ENCODE measurements around the gene DTD1. TPM values are rescaled to one million over a fixed set of nuclear protein-coding genes. Genes with fewer than 3 reads are reported as not detected.

The DTD1 gene
- total RNA-seq, 1 experiment from 2014 or later = 57.2 TPM

- Histone ChIP-seq H3K4me3 (no peak overlapping the region), H3K36me3 (no peaks in the 10 kb centered on the region), H3K4me1 (replicated peaks) (no peaks in the 10 kb centered on the region), H3K27ac (no peak overlapping the region), H3K9me3 (replicated peaks) (no peaks in the 10 kb centered on the region), H3K27me3 (replicated peaks) (no peaks in the 10 kb centered on the region)
- no peak for DNase-seq (ENCODE audit: low read depth in 1 of 2, low spot score in 2 of 2)
These were observed 66.0 kb downstream of the DTD1 start for GRCh38 chr20:18653736-18654447.

DNA sequence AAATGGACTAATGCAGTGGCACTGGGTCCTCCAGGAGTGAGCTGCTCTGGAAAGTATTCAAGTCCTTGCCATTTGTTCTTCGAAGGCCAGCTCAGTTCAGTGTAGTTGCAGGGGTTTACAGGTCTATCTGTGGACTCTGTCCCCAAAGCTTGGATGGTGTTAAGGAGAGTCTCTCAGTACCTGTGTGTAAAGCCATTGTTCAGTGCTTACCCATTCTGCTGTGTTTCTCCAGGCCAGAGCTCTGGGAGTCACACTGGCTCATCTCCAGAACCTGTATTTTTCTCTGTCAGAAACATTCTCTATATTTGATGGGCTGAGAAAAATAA, 66.6 kb downstream of the DTD1 start:
- DNase-seq (ENCODE audit: low read depth in 1 of 2, low spot score in 2 of 2) = no peak
- H3K4me3 ChIP-seq = no peak overlapping the region
- H3K9me3 ChIP-seq (replicated peaks) = no peaks in the 10 kb centered on the region
- H3K27me3 ChIP-seq (replicated peaks) = no peaks in the 10 kb centered on the region
- H3K4me1 ChIP-seq (replicated peaks) = no peaks in the 10 kb centered on the region
- no peak overlapping the region for H3K27ac ChIP-seq
- H3K36me3 ChIP-seq = no peaks in the 10 kb centered on the region

GRCh38 chr20:18657575-18657974, 69.7 kb downstream of the DTD1 start:
- no peak for DNase-seq (ENCODE audit: low read depth in 1 of 2, low spot score in 2 of 2)
- no peak overlapping the region for H3K4me3 ChIP-seq
- no peaks in the 10 kb centered on the region for H3K9me3 ChIP-seq (replicated peaks)
- H3K36me3 ChIP-seq = no peaks in the 10 kb centered on the region
- H3K27me3 ChIP-seq (replicated peaks) = no peaks in the 10 kb centered on the region
- no peak overlapping the region for H3K27ac ChIP-seq
- no peaks in the 10 kb centered on the region for H3K4me1 ChIP-seq (replicated peaks)

DNA sequence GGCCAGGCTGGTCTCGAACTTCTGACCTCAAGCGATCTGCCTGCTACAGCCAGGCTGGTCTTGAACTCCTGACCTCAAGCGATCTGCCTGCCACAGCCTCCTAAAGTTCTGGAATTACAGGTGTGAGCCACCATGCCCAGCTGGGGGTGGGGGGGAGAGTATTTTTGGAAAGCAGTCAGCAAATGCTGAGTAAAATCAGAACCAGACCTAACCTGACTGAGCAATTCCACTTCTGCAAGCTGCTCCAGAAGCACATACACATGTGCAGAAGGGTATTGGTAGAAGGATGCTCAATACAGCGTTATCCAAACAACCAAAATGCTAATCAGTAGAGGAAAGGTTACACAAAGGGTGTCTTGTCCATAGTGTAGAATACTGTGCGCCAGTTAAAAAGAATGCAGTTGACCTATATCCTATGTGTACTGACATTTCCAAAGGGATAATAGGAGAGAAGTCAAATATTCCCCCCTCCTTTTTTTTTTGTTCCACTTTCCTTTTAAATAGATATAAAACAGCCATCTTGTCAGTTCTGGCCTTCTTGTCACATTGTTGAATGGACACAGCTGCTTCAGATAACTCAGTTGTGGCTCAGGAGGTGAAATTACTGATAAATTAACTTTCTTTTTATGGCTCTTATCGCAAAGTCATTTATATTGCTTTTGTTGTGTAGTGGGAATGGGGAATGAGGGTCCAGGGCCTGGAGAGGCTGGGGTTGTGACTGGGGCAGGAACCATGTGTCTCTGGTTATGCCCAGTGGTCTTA, 74.6 kb downstream of the DTD1 start:
- Histone ChIP-seq H3K4me3 (no peak overlapping the region), H3K4me1 (replicated peaks) (peaks cover 4% of the 10 kb centered on the region; the same call in 1 of the 2 replicates), H3K27me3 (replicated peaks) (no peaks in the 10 kb centered on the region), H3K36me3 (no peaks in the 10 kb centered on the region), H3K9me3 (replicated peaks) (no peaks in the 10 kb centered on the region), H3K27ac (no peak overlapping the region)
- no peak for DNase-seq (ENCODE audit: low read depth in 1 of 2, low spot score in 2 of 2)

DNA sequence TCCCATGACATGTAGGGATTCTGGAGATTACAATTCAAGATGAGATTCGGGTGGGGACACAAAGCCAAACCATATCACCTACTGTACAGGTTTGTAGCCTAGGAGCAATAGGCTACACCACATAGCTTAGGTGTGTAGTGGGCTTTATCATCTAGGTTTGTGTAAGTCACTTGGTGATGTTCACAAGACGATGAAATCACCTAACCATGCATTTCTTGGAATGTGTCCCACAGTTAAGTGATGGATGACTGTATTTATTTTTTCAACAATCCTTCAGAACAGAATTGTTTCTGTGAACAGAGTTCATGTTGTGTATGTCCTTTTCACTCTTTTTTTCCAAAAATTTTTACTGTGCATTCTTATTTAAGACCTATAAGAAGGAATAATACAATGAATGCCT, 76.1 kb downstream of the DTD1 start:
- Histone ChIP-seq H3K9me3 (replicated peaks) (no peaks in the 10 kb centered on the region), H3K4me1 (replicated peaks) (peaks cover 4% of the 10 kb centered on the region; the same call in 1 of the 2 replicates), H3K36me3 (no peaks in the 10 kb centered on the region), H3K27ac (no peak overlapping the region), H3K4me3 (no peak overlapping the region), H3K27me3 (replicated peaks) (no peaks in the 10 kb centered on the region)
- DNase-seq (ENCODE audit: low read depth in 1 of 2, low spot score in 2 of 2) = no peak

- no peak overlapping the region for H3K27ac ChIP-seq
- no peaks in the 10 kb centered on the region for H3K27me3 ChIP-seq (replicated peaks)
- H3K4me1 ChIP-seq (replicated peaks) = peaks cover 4% of the 10 kb centered on the region; the same call in 1 of the 2 replicates
- DNase-seq (ENCODE audit: low read depth in 1 of 2, low spot score in 2 of 2) = no peak
- no peaks in the 10 kb centered on the region for H3K9me3 ChIP-seq (replicated peaks)
- H3K36me3 ChIP-seq = no peaks in the 10 kb centered on the region
- no peak overlapping the region for H3K4me3 ChIP-seq
These were observed 77.3 kb downstream of the DTD1 start for GRCh38 chr20:18665135-18665534.

DNA sequence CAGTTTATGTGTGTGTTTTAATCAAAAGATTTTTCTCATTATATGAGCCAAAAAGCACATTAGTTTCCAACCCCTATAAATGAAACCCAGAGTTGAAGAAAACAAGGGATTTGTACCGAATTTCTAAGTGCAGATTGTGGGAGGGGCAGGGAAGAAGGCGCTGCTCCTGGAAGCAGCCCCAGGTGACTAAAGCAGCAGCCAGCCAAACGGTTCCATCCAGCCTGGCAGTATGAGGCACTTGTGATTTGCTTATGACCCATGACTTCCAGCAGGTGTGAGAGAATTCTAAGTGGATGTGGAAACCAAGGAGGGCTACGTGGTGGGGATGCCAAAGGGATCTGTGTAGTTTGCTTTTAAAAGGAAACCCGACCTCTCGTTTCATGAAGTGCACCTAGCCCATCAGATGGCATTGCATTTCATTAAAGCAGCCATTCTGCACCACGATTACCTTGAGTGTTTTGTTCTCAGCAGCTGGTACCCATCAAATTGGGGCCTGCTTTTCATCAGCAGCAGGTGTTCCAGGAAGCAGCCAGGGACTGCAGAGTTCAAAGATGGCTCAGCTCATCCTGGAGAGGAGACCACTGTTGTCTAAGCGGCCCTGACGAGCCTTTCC, 79.1 kb downstream of the DTD1 start:
- H3K9me3 ChIP-seq (replicated peaks) = no peaks in the 10 kb centered on the region
- no peaks in the 10 kb centered on the region for H3K27me3 ChIP-seq (replicated peaks)
- H3K36me3 ChIP-seq = no peaks in the 10 kb centered on the region
- H3K27ac ChIP-seq = no peak overlapping the region
- H3K4me3 ChIP-seq = no peak overlapping the region
- H3K4me1 ChIP-seq (replicated peaks) = peaks cover 4% of the 10 kb centered on the region; the same call in 1 of the 2 replicates
- no peak for DNase-seq (ENCODE audit: low read depth in 1 of 2, low spot score in 2 of 2)

DNA sequence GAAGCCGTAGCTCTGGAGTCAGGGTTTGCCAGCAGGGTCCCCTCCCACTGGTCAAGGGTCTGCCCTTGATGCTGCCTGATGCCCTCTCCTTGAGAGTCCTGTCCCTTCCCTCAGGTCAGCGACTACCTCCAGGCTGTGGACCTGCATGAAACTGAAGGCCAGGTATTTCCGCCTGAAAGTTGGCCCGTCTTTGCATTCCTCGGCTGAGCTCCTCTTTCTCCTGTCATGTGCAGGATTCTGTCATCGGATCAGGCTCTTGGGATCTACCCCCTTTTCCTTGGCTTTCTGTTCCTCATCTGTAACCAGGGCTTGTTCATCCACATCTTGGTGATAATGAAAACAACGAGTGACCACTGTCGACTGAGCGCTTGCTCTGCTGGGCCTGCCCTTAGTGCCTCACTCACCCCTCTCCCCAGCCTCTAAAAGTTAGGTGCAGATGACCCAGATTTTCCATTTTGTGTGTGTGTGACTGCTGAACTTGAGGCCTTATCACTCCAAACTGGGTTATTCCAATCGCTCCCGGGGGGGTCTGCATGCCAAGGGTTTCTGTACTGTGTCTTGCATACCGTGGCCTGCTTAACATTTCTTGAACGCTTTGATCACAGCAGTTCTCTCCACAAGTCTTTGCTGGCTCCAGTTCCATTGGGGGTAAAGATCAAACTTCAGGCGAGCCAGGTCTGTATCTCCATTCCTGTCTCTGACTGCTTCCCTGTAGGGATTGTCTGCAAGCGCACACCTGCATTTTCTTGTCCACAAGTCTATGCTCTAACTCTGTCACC, 81.6 kb downstream of the DTD1 start:
- H3K4me3 ChIP-seq = no peak overlapping the region
- no peak overlapping the region for H3K27ac ChIP-seq
- no peaks in the 10 kb centered on the region for H3K9me3 ChIP-seq (replicated peaks)
- no peaks in the 10 kb centered on the region for H3K36me3 ChIP-seq
- no peaks in the 10 kb centered on the region for H3K27me3 ChIP-seq (replicated peaks)
- no peak for DNase-seq (ENCODE audit: low read depth in 1 of 2, low spot score in 2 of 2)
- H3K4me1 ChIP-seq (replicated peaks) = peaks cover 4% of the 10 kb centered on the region; the same call in 1 of the 2 replicates

- no peak for DNase-seq (ENCODE audit: low read depth in 1 of 2, low spot score in 2 of 2)
- Histone ChIP-seq H3K9me3 (replicated peaks) (no peaks in the 10 kb centered on the region), H3K27me3 (replicated peaks) (no peaks in the 10 kb centered on the region), H3K36me3 (no peaks in the 10 kb centered on the region), H3K4me3 (no peak overlapping the region), H3K4me1 (replicated peaks) (no peaks in the 10 kb centered on the region; the same call in 1 of the 2 replicates), H3K27ac (no peak overlapping the region)
These were observed 83.4 kb downstream of the DTD1 start for GRCh38 chr20:18671203-18671710.

- H3K27me3 ChIP-seq (replicated peaks) = no peaks in the 10 kb centered on the region
- H3K4me3 ChIP-seq = no peak overlapping the region
- no peaks in the 10 kb centered on the region for H3K36me3 ChIP-seq
- no peaks in the 10 kb centered on the region for H3K4me1 ChIP-seq (replicated peaks)
- H3K27ac ChIP-seq = no peak overlapping the region
- no peaks in the 10 kb centered on the region for H3K9me3 ChIP-seq (replicated peaks)
- DNase-seq (ENCODE audit: low read depth in 1 of 2, low spot score in 2 of 2) = no peak
These were observed 85.0 kb downstream of the DTD1 start for GRCh38 chr20:18672834-18673233.

- Histone ChIP-seq H3K4me3 (no peak overlapping the region), H3K27me3 (replicated peaks) (no peaks in the 10 kb centered on the region), H3K9me3 (replicated peaks) (no peaks in the 10 kb centered on the region), H3K36me3 (no peaks in the 10 kb centered on the region), H3K27ac (no peak overlapping the region), H3K4me1 (replicated peaks) (no peaks in the 10 kb centered on the region)
- DNase-seq (ENCODE audit: low read depth in 1 of 2, low spot score in 2 of 2) = no peak
These were observed 88.5 kb downstream of the DTD1 start for GRCh38 chr20:18676396-18676795.

DNA sequence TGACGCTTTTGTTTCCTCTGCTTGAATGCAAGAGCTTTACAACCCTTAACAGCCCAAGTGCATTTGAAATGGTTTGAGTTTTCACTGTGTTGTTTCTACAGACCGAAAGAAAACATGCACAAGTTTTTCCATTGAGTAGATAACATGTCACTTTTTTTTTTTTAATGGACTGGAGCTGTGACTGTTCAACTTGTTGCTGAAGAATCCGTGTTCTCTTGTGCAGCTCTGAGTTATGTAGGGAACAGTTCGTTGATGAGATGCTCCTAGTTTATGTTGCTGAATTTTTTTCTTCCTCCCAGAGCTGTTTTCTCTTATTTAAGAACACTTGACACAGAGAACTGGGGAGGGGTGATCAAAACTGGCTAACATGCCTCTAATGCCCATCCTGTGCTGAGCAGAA, 89.3 kb downstream of the DTD1 start:
- H3K36me3 ChIP-seq = no peaks in the 10 kb centered on the region
- no peak for DNase-seq (ENCODE audit: low read depth in 1 of 2, low spot score in 2 of 2)
- H3K4me1 ChIP-seq (replicated peaks) = no peaks in the 10 kb centered on the region
- no peak overlapping the region for H3K4me3 ChIP-seq
- H3K27ac ChIP-seq = no peak overlapping the region
- H3K27me3 ChIP-seq (replicated peaks) = no peaks in the 10 kb centered on the region
- no peaks in the 10 kb centered on the region for H3K9me3 ChIP-seq (replicated peaks)

- H3K4me3 ChIP-seq = no peak overlapping the region
These were observed 90.9 kb downstream of the DTD1 start for GRCh38 chr20:18678549-18679419.

More at GRCh38 chr20:18678549-18679419, 90.9 kb downstream of the DTD1 start:
- no peak for DNase-seq (ENCODE audit: low read depth in 1 of 2, low spot score in 2 of 2)
- Histone ChIP-seq H3K9me3 (replicated peaks) (no peaks in the 10 kb centered on the region), H3K4me1 (replicated peaks) (no peaks in the 10 kb centered on the region), H3K27ac (no peak overlapping the region), H3K27me3 (replicated peaks) (no peaks in the 10 kb centered on the region), H3K36me3 (no peaks in the 10 kb centered on the region)
